SK-N-SH (cell line): ENCODE data around the gene KIFC3. TPM values are rescaled to one million over a fixed set of nuclear protein-coding genes. Genes with fewer than 3 reads are reported as not detected.

Source experiments
- CTCF ChIA-PET: fragments of 300-600, 350-600 bp; formaldehyde crosslinking; extraction: SDS; loops from one replicate; lab custom pipeline; 2021; lab: Yijun Ruan, JAX
- POLR2A ChIA-PET: fragments of 350-600 bp; sonication (Branson Sonifier 250); formaldehyde crosslinking; extraction: SDS; loops from one replicate; lab custom pipeline; 2020; ENCODE audit warnings: antibody characterized with exemption, inconsistent platforms; lab: Yijun Ruan, JAX
- DNase-seq: peaks from one replicate; pipeline ENCODE4 v3.0.0; 2012
- H2AFZ ChIP-seq: fragments of 200-600 bp; sonication (generic); 2 replicates; pipeline ENCODE4 v1.8.1; 2016; ENCODE audit warnings: antibody characterized with exemption, mild to moderate bottlenecking, low read depth
- H3F3A ChIP-seq: fragments of 200-600 bp; sonication (generic); replicated peaks from 2 replicates; pipeline ENCODE3; 2016; ENCODE audit warnings: antibody characterized with exemption, mild to moderate bottlenecking; ENCODE audit not compliant: insufficient read depth
- H3K27ac ChIP-seq, 2 experiments: fragments of 200-500 bp in 1 of 2; fragments of 200-600 bp in 1 of 2; sonication (Bioruptor generic) in 1 of 2; sonication (generic), shearing (Covaris generic) in 1 of 2; 2 replicates each; pipeline versions ENCODE4 v1.5.1 to v1.6.1; 2014 to 2016; ENCODE audit warnings: low read depth in 2 of 2, inconsistent platforms in 1 of 2, low read length in 1 of 2, mild to moderate bottlenecking in 1 of 2, mixed read lengths in 1 of 2
- H3K27me3 ChIP-seq: fragments of 200-600 bp; sonication (generic), shearing (Covaris generic); 2 replicates; pipeline ENCODE4 v1.6.1; 2016; ENCODE audit warnings: mixed run types; ENCODE audit not compliant: insufficient read depth
- H3K36me3 ChIP-seq, 2 experiments: fragments of 200-500 bp in 1 of 2; fragments of 200-600 bp in 1 of 2; sonication (Bioruptor generic) in 1 of 2; sonication (generic) in 1 of 2; replicated peaks in 1 of 2; 2 replicates each; pipeline versions ENCODE3 to v1.5.1; 2014 to 2016; ENCODE audit warnings: low read length in 1 of 2, mild to moderate bottlenecking in 1 of 2; ENCODE audit not compliant: insufficient read depth in 2 of 2, control insufficient read depth in 1 of 2
- H3K4me1 ChIP-seq, 2 experiments: fragments of 200-500 bp in 1 of 2; fragments of 200-600 bp in 1 of 2; sonication (Bioruptor generic) in 1 of 2; sonication (generic), shearing (Covaris generic) in 1 of 2; 2 replicates each; pipeline versions ENCODE4 v1.5.1 to v1.6.1; 2014 to 2016; ENCODE audit warnings: low read depth in 1 of 2, low read length in 1 of 2, mixed run types in 1 of 2; ENCODE audit not compliant: insufficient read depth in 2 of 2, control insufficient read depth in 1 of 2
- H3K4me2 ChIP-seq: fragments of 200-600 bp; sonication (generic), shearing (Covaris generic); 2 replicates; pipeline ENCODE4 v1.6.1; 2017; ENCODE audit warnings: mixed run types
- H3K4me3 ChIP-seq, 2 experiments: fragments of 200-500 bp in 1 of 2; fragments of 200-600 bp in 1 of 2; sonication (Bioruptor generic) in 1 of 2; sonication (generic), shearing (Covaris generic) in 1 of 2; 2 replicates each; pipeline versions ENCODE4 v1.5.1 to v1.8.1; 2014 to 2016; ENCODE audit warnings: low read depth in 2 of 2, inconsistent platforms in 1 of 2, low read length in 1 of 2, mild to moderate bottlenecking in 1 of 2, mixed read lengths in 1 of 2, moderate library complexity in 1 of 2
- H3K79me2 ChIP-seq: fragments of 200-600 bp; sonication (generic); 2 replicates; pipeline ENCODE4 v1.8.1; 2017; ENCODE audit warnings: mild to moderate bottlenecking; ENCODE audit not compliant: insufficient read depth
- H3K9ac ChIP-seq: fragments of 200-600 bp; sonication (generic); 2 replicates; pipeline ENCODE4 v1.6.1; 2017; ENCODE audit warnings: mixed run types
- H3K9me2 ChIP-seq: fragments of 200-600 bp; sonication (generic); 2 replicates; pipeline ENCODE4 v1.6.1; 2017; ENCODE audit warnings: mixed run types
- H3K9me3 ChIP-seq: fragments of 200-600 bp; sonication (generic); 2 replicates; pipeline ENCODE4 v1.6.1; 2017; ENCODE audit warnings: mixed run types, mild to moderate bottlenecking, moderate library complexity
- H4K20me1 ChIP-seq: fragments of 200-600 bp; sonication (generic); 2 replicates; pipeline ENCODE4 v1.6.1; 2017; ENCODE audit warnings: mild to moderate bottlenecking, mixed run types; ENCODE audit not compliant: insufficient read depth
- ELF1 ChIP-seq: IDR thresholded peaks from 2 replicates; pipeline ENCODE4 v1.4.0; 2012
- FOXJ3 ChIP-seq: sonication (generic); formaldehyde crosslinking; IDR thresholded peaks from 2 replicates; pipeline ENCODE4 v1.5.1; 2020; ENCODE audit warnings: mild to moderate bottlenecking, missing genetic modification reagents
- NFIC ChIP-seq: IDR thresholded peaks from 2 replicates; pipeline ENCODE4 v1.4.0; 2012; ENCODE audit warnings: borderline replicate concordance
- NRF1 ChIP-seq: IDR thresholded peaks from 2 replicates; pipeline ENCODE4 v1.6.1; 2012; ENCODE audit warnings: low read depth, mild to moderate bottlenecking, low read length
- RAD21 ChIP-seq: IDR thresholded peaks from 2 replicates; pipeline ENCODE4 v1.6.1; 2012; ENCODE audit warnings: mild to moderate bottlenecking, low read length
- SIN3A ChIP-seq: IDR thresholded peaks from 2 replicates; pipeline ENCODE4 v1.6.1; 2012; ENCODE audit warnings: low read depth, mild to moderate bottlenecking, low read length, moderate library complexity, borderline replicate concordance
- SMC3 ChIP-seq: IDR thresholded peaks from 2 replicates; pipeline ENCODE4 v1.6.1; 2012; ENCODE audit warnings: low read depth, low read length, improper control_type of control experiment
- TAF1 ChIP-seq: IDR thresholded peaks from 2 replicates; pipeline ENCODE4 v1.6.1; 2012; ENCODE audit warnings: low read depth, mild to moderate bottlenecking, low read length, moderate library complexity, borderline replicate concordance
- TEAD4 ChIP-seq: IDR thresholded peaks from 2 replicates; pipeline ENCODE4 v1.4.0; 2012; ENCODE audit warnings: mild to moderate bottlenecking, borderline replicate concordance; ENCODE audit not compliant: insufficient read depth
- WGBS: methylation state at CpG from one replicate; pipeline ENCODE4 v1.1.6; 2017; ENCODE audit warnings: low lambda C conversion rate; 5-methylcytosine and 5-hydroxymethylcytosine counted together
- polyA plus RNA-seq, 3 experiments: library from polyadenylated mRNA; depleted of rRNA; stranded (reverse); fragments of >200 nt; gene quantifications; 2 replicates each; pipeline ENCODE4 v1.2.3, GENCODE V29; 2012
- TF ChIP-seq, protein P1 (sequence below): IDR thresholded peaks from 2 replicates; pipeline ENCODE4; 2012
- TF ChIP-seq, protein P2 (sequence below): fragments of 200-600 bp; sonication (generic); IDR thresholded peaks from 2 replicates; pipeline ENCODE4 v1.6.1; 2017; ENCODE audit warnings: antibody characterized with exemption, mild to moderate bottlenecking, moderate library complexity
- TF ChIP-seq, protein P3 (sequence below): IDR thresholded peaks from 2 replicates; pipeline ENCODE4 v1.4.0; 2012; ENCODE audit warnings: low read depth, borderline replicate concordance
- TF ChIP-seq, protein P4 (sequence below): fragments of 150-350 bp; IDR thresholded peaks from 2 replicates; pipeline ENCODE4 v1.6.1; 2017; ENCODE audit warnings: antibody characterized with exemption, low read length, low read depth, borderline replicate concordance
- TF ChIP-seq, protein P5 (sequence below): IDR thresholded peaks from 2 replicates; pipeline ENCODE4 v1.4.0; 2012; ENCODE audit warnings: low read depth, borderline replicate concordance

Gene KIFC3
- polyA plus RNA-seq, 1 of the 3 experiments (the other 2 are of a cell fraction), result 65.4 TPM

DNA sequence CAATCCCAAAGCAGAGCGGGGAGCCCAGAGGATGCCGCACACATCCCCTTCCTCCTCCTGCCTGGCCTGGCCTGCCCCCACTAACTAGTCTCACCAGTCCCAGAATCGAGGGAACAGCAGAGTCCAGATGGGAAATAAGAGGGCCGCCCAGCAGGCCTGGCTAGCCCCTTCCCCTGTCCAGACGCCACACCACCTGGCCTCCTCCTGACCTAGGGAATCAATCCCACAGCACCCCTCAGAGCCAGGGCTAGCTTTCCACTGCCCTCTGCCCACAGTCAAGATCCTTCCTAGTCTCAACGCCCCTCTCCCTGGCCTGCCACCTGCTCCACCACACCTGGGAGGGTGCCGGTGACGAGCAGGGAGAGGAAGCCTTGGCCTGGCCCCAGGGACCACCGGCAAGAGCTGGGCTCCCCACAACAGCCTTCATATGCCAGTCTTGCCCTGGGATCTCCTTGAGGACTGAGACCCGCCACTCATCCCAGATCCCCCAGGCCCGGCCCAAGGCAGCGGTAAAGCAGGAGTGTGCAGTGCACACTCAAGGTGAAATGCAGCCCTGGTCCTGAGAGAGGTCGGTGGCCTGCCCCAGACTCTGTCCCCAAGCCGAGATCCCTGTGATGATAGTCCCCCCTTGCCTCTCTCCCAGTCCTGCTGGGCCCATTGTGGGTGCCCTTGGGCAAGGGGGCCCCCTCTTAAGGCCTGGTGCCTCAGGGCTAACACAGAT, 38.8 kb downstream of the KIFC3 start:
- ChIA-PET POLR2A (no interaction called here), CTCF (interaction anchor here (0.8 to 1.5 kb wide), 4 partner anchors 100 to 359 kb away, joined by 3 to 5 read pairs (median 4); partner anchors contain the start of gene USB1)
- Histone ChIP-seq H3K27me3 (no peaks in the 10 kb centered on the region), H3K4me3 (no peak overlapping the region), H3K9ac (no peak overlapping the region), H3K9me3 (no peaks in the 10 kb centered on the region), H3K4me1 (peaks cover 4 to 16% of the 10 kb centered on the region in 2 experiments; a peak in 3 of 4 replicates), H3K36me3 (peaks cover 20 to 33% of the 10 kb centered on the region in 2 experiments), H3K9me2 (no peaks in the 10 kb centered on the region), H3K79me2 (no peaks in the 10 kb centered on the region), H3K27ac (no peak overlapping the region; a peak in 1 of 4 replicates), H3F3A (peaks cover 15% of the 10 kb centered on the region), H4K20me1 (no peaks in the 10 kb centered on the region), H3K4me2 (no peak overlapping the region), H2AFZ (no peak overlapping the region)
- 95% methylated on average over 12 of the region's 14 CpGs for WGBS
- TF ChIP-seq, protein P1, sequence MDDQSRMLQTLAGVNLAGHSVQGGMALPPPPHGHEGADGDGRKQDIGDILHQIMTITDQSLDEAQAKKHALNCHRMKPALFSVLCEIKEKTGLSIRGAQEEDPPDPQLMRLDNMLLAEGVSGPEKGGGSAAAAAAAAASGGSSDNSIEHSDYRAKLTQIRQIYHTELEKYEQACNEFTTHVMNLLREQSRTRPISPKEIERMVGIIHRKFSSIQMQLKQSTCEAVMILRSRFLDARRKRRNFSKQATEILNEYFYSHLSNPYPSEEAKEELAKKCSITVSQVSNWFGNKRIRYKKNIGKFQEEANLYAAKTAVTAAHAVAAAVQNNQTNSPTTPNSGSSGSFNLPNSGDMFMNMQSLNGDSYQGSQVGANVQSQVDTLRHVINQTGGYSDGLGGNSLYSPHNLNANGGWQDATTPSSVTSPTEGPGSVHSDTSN, result no peak
- TF ChIP-seq SIN3A (no peak), NRF1 (no peak), FOXJ3 (CRISPR knock-in tag) (no peak), NFIC (no peak), SMC3 (no peak), ELF1 (no peak), TEAD4 (no peak), TAF1 (no peak), RAD21 (no peak)
- TF ChIP-seq, protein P2, sequence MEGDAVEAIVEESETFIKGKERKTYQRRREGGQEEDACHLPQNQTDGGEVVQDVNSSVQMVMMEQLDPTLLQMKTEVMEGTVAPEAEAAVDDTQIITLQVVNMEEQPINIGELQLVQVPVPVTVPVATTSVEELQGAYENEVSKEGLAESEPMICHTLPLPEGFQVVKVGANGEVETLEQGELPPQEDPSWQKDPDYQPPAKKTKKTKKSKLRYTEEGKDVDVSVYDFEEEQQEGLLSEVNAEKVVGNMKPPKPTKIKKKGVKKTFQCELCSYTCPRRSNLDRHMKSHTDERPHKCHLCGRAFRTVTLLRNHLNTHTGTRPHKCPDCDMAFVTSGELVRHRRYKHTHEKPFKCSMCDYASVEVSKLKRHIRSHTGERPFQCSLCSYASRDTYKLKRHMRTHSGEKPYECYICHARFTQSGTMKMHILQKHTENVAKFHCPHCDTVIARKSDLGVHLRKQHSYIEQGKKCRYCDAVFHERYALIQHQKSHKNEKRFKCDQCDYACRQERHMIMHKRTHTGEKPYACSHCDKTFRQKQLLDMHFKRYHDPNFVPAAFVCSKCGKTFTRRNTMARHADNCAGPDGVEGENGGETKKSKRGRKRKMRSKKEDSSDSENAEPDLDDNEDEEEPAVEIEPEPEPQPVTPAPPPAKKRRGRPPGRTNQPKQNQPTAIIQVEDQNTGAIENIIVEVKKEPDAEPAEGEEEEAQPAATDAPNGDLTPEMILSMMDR, result no peak
- TF ChIP-seq, protein P3, sequence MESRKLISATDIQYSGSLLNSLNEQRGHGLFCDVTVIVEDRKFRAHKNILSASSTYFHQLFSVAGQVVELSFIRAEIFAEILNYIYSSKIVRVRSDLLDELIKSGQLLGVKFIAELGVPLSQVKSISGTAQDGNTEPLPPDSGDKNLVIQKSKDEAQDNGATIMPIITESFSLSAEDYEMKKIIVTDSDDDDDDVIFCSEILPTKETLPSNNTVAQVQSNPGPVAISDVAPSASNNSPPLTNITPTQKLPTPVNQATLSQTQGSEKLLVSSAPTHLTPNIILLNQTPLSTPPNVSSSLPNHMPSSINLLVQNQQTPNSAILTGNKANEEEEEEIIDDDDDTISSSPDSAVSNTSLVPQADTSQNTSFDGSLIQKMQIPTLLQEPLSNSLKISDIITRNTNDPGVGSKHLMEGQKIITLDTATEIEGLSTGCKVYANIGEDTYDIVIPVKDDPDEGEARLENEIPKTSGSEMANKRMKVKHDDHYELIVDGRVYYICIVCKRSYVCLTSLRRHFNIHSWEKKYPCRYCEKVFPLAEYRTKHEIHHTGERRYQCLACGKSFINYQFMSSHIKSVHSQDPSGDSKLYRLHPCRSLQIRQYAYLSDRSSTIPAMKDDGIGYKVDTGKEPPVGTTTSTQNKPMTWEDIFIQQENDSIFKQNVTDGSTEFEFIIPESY, result no peak
- TF ChIP-seq, protein P4, sequence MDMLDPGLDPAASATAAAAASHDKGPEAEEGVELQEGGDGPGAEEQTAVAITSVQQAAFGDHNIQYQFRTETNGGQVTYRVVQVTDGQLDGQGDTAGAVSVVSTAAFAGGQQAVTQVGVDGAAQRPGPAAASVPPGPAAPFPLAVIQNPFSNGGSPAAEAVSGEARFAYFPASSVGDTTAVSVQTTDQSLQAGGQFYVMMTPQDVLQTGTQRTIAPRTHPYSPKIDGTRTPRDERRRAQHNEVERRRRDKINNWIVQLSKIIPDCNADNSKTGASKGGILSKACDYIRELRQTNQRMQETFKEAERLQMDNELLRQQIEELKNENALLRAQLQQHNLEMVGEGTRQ, result no peak
- TF ChIP-seq, protein P5, sequence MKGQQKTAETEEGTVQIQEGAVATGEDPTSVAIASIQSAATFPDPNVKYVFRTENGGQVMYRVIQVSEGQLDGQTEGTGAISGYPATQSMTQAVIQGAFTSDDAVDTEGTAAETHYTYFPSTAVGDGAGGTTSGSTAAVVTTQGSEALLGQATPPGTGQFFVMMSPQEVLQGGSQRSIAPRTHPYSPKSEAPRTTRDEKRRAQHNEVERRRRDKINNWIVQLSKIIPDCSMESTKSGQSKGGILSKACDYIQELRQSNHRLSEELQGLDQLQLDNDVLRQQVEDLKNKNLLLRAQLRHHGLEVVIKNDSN, result no peak
- TF ChIP-seq, all 33 proteins: peak for 0
- no peak for DNase-seq
